GM13977 (cell line): ENCODE measurements around the gene MAGI2.

Experiments used
- DNase-seq: peaks from one replicate; pipeline ENCODE4 v3.0.0; 2012; ENCODE audit warnings: low spot score
- CTCF ChIP-seq: IDR thresholded peaks from 2 replicates; pipeline ENCODE4 v1.5.1; 2012; ENCODE audit warnings: mild to moderate bottlenecking, control low read depth; ENCODE audit not compliant: insufficient read depth; ENCODE audit errors: extremely low read depth, missing control alignments
- in situ Hi-C: fragments of 300-500 bp; cut with MboI; formaldehyde crosslinking; loops from one replicate; pipeline ENCODE4 v1.12.0; 2022; ENCODE audit warnings: low sequenced_read_pairs, low pct_unique_long_range_greater_than_20kb, mixed read lengths, inconsistent platforms; ENCODE audit not compliant: unreplicated experiment

MAGI2 gene

GRCh38 chr7:78862411-78862900 is 591.0 kb downstream of the MAGI2 start:
- no peak for DNase-seq
- in situ Hi-C loops = no loop called here

GRCh38 chr7:78852951-78853350 is 600.5 kb downstream of the MAGI2 start:
- in situ Hi-C loops = no loop called here
- no peak for TF ChIP-seq CTCF
- no peak for DNase-seq

More at GRCh38 chr7:78862411-78862900, 591.0 kb downstream of the MAGI2 start:
- TF ChIP-seq CTCF = no peak

GRCh38 chr7:78850093-78850740 is 603.2 kb downstream of the MAGI2 start:
- no peak for DNase-seq
- in situ Hi-C loops = no loop called here
- no peak for TF ChIP-seq CTCF

- in situ Hi-C loops = no loop called here
- TF ChIP-seq CTCF = no peak
- no peak for DNase-seq
Measured at GRCh38 chr7:78845155-78845554, 608.3 kb downstream of the MAGI2 start.

- DNase-seq = no peak
- in situ Hi-C loops = no loop called here
Measured at GRCh38 chr7:78842068-78842467, 611.4 kb downstream of the MAGI2 start.

GRCh38 chr7:78835897-78836296 is 617.6 kb downstream of the MAGI2 start:
- DNase-seq = no peak
- in situ Hi-C loops = no loop called here
- no peak for TF ChIP-seq CTCF

More at GRCh38 chr7:78842068-78842467, 611.4 kb downstream of the MAGI2 start:
- no peak for TF ChIP-seq CTCF

- DNase-seq = no peak
- no peak for TF ChIP-seq CTCF
- in situ Hi-C loops = no loop called here
Measured at GRCh38 chr7:78828317-78828716, 625.1 kb downstream of the MAGI2 start.
